Retinal pigment epithelial cell (primary cell): ENCODE measurements around the gene ELMO1.

Source experiments
- DNase-seq: peaks from one replicate; pipeline ENCODE4 v3.0.0-alpha.2; 2010; ENCODE audit warnings: low read depth
- H3K4me3 ChIP-seq: 2 replicates; pipeline ENCODE4 v1.5.1; 2011; ENCODE audit warnings: mild to moderate bottlenecking, low read length, control low read depth, moderate library complexity
- TF ChIP-seq, protein P1 (sequence below): conservative IDR thresholded peaks from 2 replicates; pipeline ENCODE4 v1.5.1; 2011; ENCODE audit warnings: low read depth, low read length, control low read depth, inconsistent platforms

The ELMO1 gene

DNA sequence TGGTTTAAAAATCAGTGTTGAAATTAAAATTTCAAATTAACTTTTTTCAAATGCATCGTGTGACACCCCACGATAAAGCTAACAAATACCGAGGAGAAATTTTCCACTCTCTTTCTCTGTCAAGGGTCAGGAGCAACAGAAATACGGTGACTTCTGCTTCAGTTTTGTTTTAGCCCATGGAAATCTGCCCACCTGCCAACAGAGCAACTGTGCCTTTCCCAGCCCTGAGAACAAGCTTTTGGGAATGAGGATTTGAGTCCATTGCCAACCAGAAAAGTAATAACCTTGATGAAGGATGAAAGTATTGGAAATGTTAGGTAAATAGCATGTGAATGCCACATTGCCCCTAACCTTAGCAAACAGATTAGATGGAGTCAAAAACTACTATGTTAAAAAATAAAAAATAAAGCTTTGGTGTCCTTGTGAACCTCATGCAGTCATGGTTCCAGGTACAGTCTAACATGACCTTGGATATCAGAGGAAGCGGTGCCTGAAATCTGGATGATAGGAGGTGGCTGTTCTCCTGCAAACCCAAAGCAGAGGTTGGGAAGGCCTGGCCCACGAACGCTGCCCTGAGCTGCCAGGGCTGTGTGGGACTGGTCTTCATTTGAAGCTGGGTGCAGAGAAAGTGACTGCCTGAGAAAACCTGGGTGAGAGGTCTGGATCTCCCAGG lies 296.8 kb downstream of the ELMO1 start:
- no peak overlapping the region for H3K4me3 ChIP-seq
- TF ChIP-seq, protein P1, sequence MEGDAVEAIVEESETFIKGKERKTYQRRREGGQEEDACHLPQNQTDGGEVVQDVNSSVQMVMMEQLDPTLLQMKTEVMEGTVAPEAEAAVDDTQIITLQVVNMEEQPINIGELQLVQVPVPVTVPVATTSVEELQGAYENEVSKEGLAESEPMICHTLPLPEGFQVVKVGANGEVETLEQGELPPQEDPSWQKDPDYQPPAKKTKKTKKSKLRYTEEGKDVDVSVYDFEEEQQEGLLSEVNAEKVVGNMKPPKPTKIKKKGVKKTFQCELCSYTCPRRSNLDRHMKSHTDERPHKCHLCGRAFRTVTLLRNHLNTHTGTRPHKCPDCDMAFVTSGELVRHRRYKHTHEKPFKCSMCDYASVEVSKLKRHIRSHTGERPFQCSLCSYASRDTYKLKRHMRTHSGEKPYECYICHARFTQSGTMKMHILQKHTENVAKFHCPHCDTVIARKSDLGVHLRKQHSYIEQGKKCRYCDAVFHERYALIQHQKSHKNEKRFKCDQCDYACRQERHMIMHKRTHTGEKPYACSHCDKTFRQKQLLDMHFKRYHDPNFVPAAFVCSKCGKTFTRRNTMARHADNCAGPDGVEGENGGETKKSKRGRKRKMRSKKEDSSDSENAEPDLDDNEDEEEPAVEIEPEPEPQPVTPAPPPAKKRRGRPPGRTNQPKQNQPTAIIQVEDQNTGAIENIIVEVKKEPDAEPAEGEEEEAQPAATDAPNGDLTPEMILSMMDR = no peak
- DNase-seq = no peak

DNA sequence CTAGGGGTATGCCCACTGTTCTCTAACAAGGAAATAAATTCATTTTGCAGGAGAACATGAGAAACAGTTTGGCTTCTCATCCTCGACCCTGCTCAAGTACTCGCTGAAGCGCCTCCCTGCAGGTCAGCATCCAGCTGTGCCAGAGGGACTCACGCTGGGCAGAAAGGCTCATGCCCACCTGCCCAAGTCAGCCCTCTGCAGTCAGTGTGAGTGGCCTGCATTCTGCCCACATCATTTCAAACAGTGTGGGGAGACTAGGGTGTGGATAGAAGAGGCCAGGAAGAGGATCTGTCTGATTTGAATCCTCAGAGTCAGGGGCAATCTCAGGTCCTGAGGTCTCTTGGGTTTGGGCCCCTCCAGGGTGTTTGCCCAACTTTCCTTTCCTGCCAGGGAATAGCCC lies 297.8 kb downstream of the ELMO1 start:
- H3K4me3 ChIP-seq = no peak overlapping the region
- TF ChIP-seq, protein P1 = no peak
- no peak for DNase-seq

DNA sequence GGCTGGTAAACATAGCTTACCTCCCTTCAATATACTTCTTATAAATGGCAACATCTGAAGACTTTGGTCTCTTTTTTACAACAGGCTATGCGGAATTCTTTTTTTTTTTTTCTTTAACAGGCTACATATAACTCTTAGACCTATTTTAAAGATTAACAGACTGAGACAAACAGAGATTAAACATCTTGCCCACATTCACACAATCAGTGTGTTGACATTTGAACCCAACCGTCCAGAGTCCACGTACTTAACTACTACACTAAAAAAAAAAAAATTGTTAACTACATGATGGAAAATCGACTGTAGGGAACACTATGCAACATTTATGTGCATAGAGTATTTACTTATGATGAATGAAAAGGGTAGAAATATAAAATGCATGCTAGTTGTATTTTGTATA lies 298.5 kb downstream of the ELMO1 start:
- DNase-seq = no peak
- no peak overlapping the region for H3K4me3 ChIP-seq
- TF ChIP-seq, protein P1 = no peak

DNA sequence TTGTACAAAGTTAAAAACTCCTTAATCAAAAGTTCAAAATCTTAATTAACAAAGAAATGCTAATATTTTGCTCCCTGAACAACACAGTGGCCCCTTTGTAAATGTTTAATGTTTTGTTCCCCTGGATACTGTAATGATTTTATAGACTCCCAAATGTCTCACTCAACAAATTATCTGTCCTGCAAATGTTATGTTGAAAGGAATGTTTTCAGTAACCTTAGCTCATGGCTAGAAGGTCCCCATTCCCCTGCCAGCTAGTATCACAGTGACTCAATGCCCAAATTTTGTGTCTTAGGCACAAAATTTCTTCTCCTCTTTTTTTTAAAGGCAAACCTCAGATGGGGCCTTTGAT lies 298.9 kb downstream of the ELMO1 start:
- H3K4me3 ChIP-seq = no peak overlapping the region
- TF ChIP-seq, protein P1 = no peak
- no peak for DNase-seq

DNA sequence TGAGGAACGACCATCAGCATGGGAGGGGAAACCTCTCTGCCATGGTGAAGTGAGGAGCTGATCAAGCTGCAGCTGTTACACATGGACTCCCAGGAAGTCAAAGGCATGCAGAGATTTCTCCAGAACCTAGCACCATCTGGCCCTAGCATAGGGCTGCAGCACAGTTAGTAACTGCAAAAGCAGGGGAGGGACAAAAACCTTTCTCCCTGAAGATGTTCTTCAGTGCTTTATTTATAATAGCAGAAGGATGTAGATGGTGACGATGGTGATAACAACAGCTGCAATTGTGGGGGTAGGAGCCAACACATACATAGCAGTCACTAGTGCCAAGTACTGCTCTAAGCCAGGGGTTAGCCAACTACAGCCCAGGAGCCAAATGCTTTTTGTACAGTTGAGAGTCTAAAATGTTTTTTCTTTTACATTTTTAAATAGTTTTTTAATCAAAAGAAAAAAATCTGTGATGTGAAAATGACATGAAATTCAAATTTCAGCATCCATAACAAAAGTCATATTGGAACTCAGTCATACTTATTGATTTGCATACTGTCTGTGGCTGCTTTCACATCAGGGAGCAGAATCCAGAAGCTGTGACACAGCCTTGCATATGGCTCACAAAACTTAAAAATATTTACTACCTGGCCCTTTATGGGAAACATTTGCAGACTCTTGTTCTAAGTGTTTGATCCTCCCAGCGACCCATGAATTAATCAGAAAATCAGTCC lies 299.5 kb downstream of the ELMO1 start:
- TF ChIP-seq, protein P1 = no peak
- DNase-seq = no peak

DNA sequence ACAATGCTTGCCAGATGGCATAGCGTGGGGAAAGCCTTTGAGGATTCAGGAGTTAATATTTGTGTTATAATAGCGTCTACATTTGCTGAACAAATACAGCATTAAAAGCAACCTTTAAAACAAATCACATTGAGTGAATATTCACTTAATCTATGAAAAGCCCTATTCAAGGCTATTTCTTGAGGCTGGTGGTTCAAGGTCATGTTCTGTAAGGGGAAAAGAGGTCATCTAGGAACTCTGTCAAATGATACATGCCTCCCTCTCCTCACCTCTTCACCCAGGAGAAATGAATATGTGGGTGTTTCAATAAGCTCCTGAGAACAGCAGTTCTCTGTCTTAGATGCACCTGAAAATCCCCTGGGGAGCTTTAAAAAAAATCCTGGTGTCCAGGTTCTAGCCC lies 303.0 kb downstream of the ELMO1 start:
- TF ChIP-seq, protein P1 = no peak
- no peak overlapping the region for H3K4me3 ChIP-seq
- DNase-seq = no peak

More for the DNA sequence above, 299.5 kb downstream of the ELMO1 start:
- H3K4me3 ChIP-seq = no peak overlapping the region

DNA sequence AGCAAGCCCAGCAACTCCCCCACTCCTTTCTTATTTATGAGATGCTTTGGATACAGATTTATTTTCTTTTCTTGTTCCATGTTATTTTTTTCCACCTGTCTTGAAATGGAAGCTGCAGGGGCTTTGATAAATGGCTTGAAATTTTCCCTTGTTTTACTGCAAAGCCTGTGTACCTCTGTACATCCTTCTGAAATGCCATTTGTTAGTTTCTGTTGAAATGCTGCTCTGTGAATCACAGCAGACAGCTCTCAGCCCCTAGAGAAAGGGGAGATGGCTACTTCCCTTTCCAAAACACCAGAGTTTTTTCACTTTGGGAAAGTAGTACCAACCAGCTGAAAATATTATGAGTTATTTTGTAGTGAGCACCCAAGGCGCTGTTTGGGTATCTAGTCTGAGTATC lies 304.2 kb downstream of the ELMO1 start:
- TF ChIP-seq, protein P1 = no peak
- no peak overlapping the region for H3K4me3 ChIP-seq
- no peak for DNase-seq
